ENCODE data around the gene AFAP1L1.

The AFAP1L1 gene

DNA sequence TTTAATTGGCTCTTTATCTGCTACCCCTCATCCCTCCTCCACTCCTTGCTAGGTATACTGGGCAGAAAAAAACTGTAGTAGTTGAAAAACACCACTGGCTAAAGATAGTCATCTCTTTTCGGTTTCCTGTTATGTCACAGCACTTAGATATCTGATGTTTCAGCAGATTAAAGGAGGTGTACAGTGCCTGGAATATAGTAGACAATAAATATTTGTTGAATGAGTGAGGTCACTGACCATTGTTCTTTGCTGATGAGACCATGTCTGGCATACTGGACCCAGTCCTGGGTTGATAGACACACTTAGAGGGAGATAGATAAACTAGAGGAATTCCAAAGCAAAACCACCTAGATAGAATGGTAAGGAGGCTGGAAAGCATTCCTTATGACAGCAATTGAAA, 76.9 kb downstream of the AFAP1L1 start:
- TF ChIP-seq TCF4 (CRISPR knock-in tag; IDR thresholded peaks at IDR 0.05; ENCODE audit: borderline replicate concordance) (no peak), ZNF8 (CRISPR knock-in tag; IDR thresholded peaks at IDR 0.05) (no peak), ZNF70 (CRISPR knock-in tag; IDR thresholded peaks at IDR 0.05) (no peak), ESRRG (CRISPR knock-in tag; IDR thresholded peaks at IDR 0.05) (no peak), ZFP3 (CRISPR knock-in tag; IDR thresholded peaks at IDR 0.05) (no peak), ZC3H10 (CRISPR knock-in tag; IDR thresholded peaks at IDR 0.05) (no peak), CSDC2 (CRISPR knock-in tag; IDR thresholded peaks at IDR 0.05) (no peak), CSRNP3 (CRISPR knock-in tag; IDR thresholded peaks at IDR 0.05) (no peak), BACH2 (CRISPR knock-in tag; IDR thresholded peaks at IDR 0.05; ENCODE audit: borderline replicate concordance) (no peak), ZNF565 (CRISPR knock-in tag; conservative IDR thresholded peaks at IDR 0.05; ENCODE audit: low read depth) (no peak), ZFP30 (CRISPR knock-in tag; IDR thresholded peaks at IDR 0.05) (no peak)
- TF ChIP-seq, protein P1, sequence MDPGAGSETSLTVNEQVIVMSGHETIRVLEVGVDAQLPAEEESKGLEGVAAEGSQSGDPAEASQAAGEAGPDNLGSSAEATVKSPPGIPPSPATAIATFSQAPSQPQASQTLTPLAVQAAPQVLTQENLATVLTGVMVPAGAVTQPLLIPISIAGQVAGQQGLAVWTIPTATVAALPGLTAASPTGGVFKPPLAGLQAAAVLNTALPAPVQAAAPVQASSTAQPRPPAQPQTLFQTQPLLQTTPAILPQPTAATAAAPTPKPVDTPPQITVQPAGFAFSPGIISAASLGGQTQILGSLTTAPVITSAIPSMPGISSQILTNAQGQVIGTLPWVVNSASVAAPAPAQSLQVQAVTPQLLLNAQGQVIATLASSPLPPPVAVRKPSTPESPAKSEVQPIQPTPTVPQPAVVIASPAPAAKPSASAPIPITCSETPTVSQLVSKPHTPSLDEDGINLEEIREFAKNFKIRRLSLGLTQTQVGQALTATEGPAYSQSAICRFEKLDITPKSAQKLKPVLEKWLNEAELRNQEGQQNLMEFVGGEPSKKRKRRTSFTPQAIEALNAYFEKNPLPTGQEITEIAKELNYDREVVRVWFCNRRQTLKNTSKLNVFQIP (CRISPR knock-in tag; IDR thresholded peaks at IDR 0.05; ENCODE audit: borderline replicate concordance, low read depth), result no peak
- no peak for ATAC-seq

GRCh38 chr5:149349382-149349781, 77.7 kb downstream of the AFAP1L1 start:
- no peak for ATAC-seq
- TF ChIP-seq SNAI2 (CRISPR knock-in tag; IDR thresholded peaks at IDR 0.05), result no peak
- TF ChIP-seq, protein P2, sequence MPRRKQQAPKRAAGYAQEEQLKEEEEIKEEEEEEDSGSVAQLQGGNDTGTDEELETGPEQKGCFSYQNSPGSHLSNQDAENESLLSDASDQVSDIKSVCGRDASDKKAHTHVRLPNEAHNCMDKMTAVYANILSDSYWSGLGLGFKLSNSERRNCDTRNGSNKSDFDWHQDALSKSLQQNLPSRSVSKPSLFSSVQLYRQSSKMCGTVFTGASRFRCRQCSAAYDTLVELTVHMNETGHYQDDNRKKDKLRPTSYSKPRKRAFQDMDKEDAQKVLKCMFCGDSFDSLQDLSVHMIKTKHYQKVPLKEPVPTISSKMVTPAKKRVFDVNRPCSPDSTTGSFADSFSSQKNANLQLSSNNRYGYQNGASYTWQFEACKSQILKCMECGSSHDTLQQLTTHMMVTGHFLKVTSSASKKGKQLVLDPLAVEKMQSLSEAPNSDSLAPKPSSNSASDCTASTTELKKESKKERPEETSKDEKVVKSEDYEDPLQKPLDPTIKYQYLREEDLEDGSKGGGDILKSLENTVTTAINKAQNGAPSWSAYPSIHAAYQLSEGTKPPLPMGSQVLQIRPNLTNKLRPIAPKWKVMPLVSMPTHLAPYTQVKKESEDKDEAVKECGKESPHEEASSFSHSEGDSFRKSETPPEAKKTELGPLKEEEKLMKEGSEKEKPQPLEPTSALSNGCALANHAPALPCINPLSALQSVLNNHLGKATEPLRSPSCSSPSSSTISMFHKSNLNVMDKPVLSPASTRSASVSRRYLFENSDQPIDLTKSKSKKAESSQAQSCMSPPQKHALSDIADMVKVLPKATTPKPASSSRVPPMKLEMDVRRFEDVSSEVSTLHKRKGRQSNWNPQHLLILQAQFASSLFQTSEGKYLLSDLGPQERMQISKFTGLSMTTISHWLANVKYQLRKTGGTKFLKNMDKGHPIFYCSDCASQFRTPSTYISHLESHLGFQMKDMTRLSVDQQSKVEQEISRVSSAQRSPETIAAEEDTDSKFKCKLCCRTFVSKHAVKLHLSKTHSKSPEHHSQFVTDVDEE (CRISPR knock-in tag; IDR thresholded peaks at IDR 0.05), result no peak
- TF ChIP-seq PPARA (CRISPR knock-in tag; IDR thresholded peaks at IDR 0.05; ENCODE audit: borderline replicate concordance), result no peak
- no peak for TF ChIP-seq PATZ1 (CRISPR knock-in tag; IDR thresholded peaks at IDR 0.05; ENCODE audit: borderline replicate concordance)
- TF ChIP-seq TOX (CRISPR knock-in tag; IDR thresholded peaks at IDR 0.05; ENCODE audit: borderline replicate concordance), result no peak
- TF ChIP-seq CREB5 (CRISPR knock-in tag; IDR thresholded peaks at IDR 0.05; ENCODE audit: low read depth), result no peak
- no peak for TF ChIP-seq ZNF70 (CRISPR knock-in tag; IDR thresholded peaks at IDR 0.05)
- TF ChIP-seq OSR1 (CRISPR knock-in tag; IDR thresholded peaks at IDR 0.05), result no peak

DNA sequence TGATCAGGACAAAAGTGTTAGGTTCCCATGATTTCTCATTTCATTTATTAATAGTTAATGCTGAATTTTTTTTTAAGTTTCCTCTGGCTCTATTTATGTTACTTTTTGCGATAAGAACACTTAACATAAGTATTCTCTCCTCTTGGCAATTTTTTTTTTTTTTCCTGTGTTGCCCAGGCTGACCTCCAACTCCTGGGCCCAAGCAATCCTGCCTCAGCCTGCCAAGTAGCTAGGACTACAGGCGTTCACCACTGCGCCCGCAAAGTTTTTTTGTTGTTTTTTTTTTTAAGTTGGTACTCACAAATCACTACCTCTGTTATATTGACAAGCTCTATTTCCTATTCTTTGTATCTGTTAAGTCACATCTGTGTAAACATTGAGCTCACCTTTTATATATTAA, 80.5 kb downstream of the AFAP1L1 start:
- no peak for ATAC-seq
- no peak for TF ChIP-seq PATZ1 (CRISPR knock-in tag; IDR thresholded peaks at IDR 0.05; ENCODE audit: borderline replicate concordance)
- no peak for TF ChIP-seq ZNF70 (CRISPR knock-in tag; IDR thresholded peaks at IDR 0.05)
- no peak for TF ChIP-seq BACH2 (CRISPR knock-in tag; IDR thresholded peaks at IDR 0.05; ENCODE audit: borderline replicate concordance)
- TF ChIP-seq OSR1 (CRISPR knock-in tag; IDR thresholded peaks at IDR 0.05), result no peak
- no peak for TF ChIP-seq ZFP30 (CRISPR knock-in tag; IDR thresholded peaks at IDR 0.05)
- TF ChIP-seq, protein P2 (CRISPR knock-in tag; IDR thresholded peaks at IDR 0.05), result no peak
- TF ChIP-seq TOX (CRISPR knock-in tag; IDR thresholded peaks at IDR 0.05; ENCODE audit: borderline replicate concordance), result no peak
- TF ChIP-seq ZC3H10 (CRISPR knock-in tag; IDR thresholded peaks at IDR 0.05), result no peak
- no peak for TF ChIP-seq RARB (CRISPR knock-in tag; IDR thresholded peaks at IDR 0.05)
- no peak for TF ChIP-seq GLIS3 (CRISPR knock-in tag; IDR thresholded peaks at IDR 0.05)
- no peak for TF ChIP-seq TCF4 (CRISPR knock-in tag; IDR thresholded peaks at IDR 0.05; ENCODE audit: borderline replicate concordance)
- TF ChIP-seq, protein P1 (CRISPR knock-in tag; IDR thresholded peaks at IDR 0.05; ENCODE audit: borderline replicate concordance, low read depth), result no peak
- no peak for TF ChIP-seq ARNTL (CRISPR knock-in tag; IDR thresholded peaks at IDR 0.05; ENCODE audit: borderline replicate concordance, low read depth)
- no peak for TF ChIP-seq SNAI2 (CRISPR knock-in tag; IDR thresholded peaks at IDR 0.05)
